Posterior cingulate gyrus (tissue), 11 donors: ENCODE measurements around the gene MAGI3.
A peak's percentile ranks its signal among the peaks of the same experiment; 100 is the strongest.

Experiments used
- DNase-seq, 10 donors: peaks; one replicate each; pipeline versions ENCODE4 v3.0.0 to v3.0.0-alpha.2; 2020 to 2021; ENCODE audit warnings: mixed read lengths in 3 of 10
- intact Hi-C: fragments of 100-400 bp; cut with DNase I; formaldehyde crosslinking; loops from one replicate; pipeline ENCODE4 v1.15.1; 2023

Gene MAGI3

DNA sequence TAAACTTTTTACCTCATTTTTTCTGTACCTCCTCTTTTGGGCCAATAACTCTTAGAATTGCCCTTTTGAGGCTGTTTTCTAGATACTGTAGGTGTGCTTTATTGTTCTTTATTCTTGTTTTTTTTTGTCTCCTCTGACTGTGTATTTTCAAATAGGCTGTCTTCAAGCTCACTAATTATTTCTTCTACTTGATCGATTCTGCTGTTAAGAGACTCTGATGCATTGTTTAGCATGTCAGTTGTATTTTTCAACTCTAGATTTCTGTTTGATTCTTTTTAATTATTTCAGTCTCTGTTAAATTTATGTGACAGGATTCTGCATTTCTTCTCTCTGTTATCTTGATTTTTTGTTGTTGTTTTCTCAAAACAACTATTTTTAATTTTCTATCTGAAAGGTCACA, 238.7 kb downstream of the MAGI3 start:
- intact Hi-C loops: no loop called here
- no peak for DNase-seq

- intact Hi-C loops: no loop called here
- DNase-seq: no peak
Measured at GRCh38 chr1:113630340-113631327, 240.3 kb downstream of the MAGI3 start.

GRCh38 chr1:113641396-113641795, 251.1 kb downstream of the MAGI3 start:
- intact Hi-C loops: no loop called here

GRCh38 chr1:113647164-113647563, 256.8 kb downstream of the MAGI3 start:
- intact Hi-C loops: no loop called here
- DNase-seq: no peak

More at GRCh38 chr1:113641396-113641795, 251.1 kb downstream of the MAGI3 start:
- no peak for DNase-seq

- intact Hi-C loops: no loop called here
Measured at GRCh38 chr1:113648478-113648877, 258.2 kb downstream of the MAGI3 start.

GRCh38 chr1:113652771-113653170, 262.5 kb downstream of the MAGI3 start:
- intact Hi-C loops: no loop called here
- no peak for DNase-seq

More at GRCh38 chr1:113648478-113648877, 258.2 kb downstream of the MAGI3 start:
- DNase-seq: no peak

DNA sequence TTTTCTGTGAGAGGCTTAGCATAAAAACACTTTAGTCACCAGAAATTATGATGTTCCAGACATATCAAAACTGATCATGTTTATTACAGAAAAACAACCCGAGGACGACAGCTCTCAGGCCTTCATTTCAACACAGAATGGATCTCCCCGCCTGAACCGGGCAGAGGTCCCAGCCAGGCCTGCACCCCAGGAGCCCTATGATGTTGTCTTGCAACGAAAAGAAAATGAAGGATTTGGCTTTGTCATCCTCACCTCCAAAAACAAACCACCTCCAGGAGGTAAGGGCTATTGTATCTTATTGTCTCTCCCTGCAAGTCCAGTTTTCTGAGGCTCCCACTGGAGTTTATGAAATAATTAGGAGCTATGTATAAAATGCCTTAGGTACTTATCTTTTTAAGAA, 263.4 kb downstream of the MAGI3 start:
- DNase-seq: peak in 1 of 10 donors; percentile 37
- intact Hi-C loops: no loop called here

DNA sequence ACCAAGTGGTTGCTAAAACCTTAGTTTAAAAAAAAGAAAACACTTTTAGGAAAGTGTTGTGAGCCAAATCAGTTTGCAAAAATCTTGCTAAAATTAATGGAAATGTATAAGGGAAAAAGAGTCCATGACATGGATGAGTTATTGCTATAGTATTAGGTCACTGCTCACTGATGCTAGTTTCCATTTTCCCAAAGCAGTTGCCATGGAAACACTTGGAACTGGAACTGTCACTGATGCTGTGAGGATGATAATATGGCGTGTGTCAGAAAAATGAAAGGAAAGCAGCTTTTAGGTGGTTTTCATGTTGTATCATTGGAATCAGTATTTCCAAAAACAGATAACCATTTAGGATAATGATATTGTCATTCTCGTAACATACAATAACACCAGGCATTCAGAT, 264.6 kb downstream of the MAGI3 start:
- DNase-seq: no peak
- intact Hi-C loops: no loop called here

- intact Hi-C loops: no loop called here
- no peak for DNase-seq
Measured at GRCh38 chr1:113657126-113657525, 266.8 kb downstream of the MAGI3 start.

- peak in 1 of 10 donors; percentile 22 for DNase-seq
- intact Hi-C loops: no loop called here
Measured at GRCh38 chr1:113657556-113658063, 267.3 kb downstream of the MAGI3 start.

DNA sequence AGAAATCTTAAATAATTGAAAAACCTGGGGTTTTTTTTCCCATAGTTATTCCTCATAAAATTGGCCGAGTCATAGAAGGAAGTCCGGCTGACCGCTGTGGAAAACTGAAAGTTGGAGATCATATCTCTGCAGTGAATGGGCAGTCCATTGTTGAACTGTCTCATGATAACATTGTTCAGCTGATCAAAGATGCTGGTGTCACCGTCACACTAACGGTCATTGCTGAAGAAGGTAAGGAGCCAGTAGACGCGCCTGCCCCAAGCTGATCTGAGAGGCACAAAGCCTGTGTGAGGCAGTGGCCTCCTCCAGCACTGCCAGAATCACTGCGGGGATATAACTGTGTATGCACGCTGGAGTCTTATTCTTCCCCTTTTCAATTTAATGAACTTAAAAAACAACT, 268.7 kb downstream of the MAGI3 start:
- intact Hi-C loops: no loop called here

GRCh38 chr1:113659556-113659955, 269.2 kb downstream of the MAGI3 start:
- intact Hi-C loops: no loop called here
- peak in 1 of 10 donors; percentile 21 for DNase-seq

More for the DNA sequence above, 268.7 kb downstream of the MAGI3 start:
- DNase-seq: peak in 1 of 10 donors; percentile 25

GRCh38 chr1:113660088-113660487, 269.8 kb downstream of the MAGI3 start:
- intact Hi-C loops: no loop called here
- peak in 2 of 10 donors; percentile 31 to 48 for DNase-seq

- no peak for DNase-seq
- intact Hi-C loops: no loop called here
Measured at GRCh38 chr1:113662101-113662500, 271.8 kb downstream of the MAGI3 start.

- intact Hi-C loops: no loop called here
- no peak for DNase-seq
Measured at GRCh38 chr1:113663165-113663951, 273.0 kb downstream of the MAGI3 start.

- no peak for DNase-seq
- intact Hi-C loops: no loop called here
Measured at GRCh38 chr1:113665071-113665470, 274.8 kb downstream of the MAGI3 start.

- intact Hi-C loops: no loop called here
- no peak for DNase-seq
Measured at GRCh38 chr1:113666126-113666525, 275.8 kb downstream of the MAGI3 start.

DNA sequence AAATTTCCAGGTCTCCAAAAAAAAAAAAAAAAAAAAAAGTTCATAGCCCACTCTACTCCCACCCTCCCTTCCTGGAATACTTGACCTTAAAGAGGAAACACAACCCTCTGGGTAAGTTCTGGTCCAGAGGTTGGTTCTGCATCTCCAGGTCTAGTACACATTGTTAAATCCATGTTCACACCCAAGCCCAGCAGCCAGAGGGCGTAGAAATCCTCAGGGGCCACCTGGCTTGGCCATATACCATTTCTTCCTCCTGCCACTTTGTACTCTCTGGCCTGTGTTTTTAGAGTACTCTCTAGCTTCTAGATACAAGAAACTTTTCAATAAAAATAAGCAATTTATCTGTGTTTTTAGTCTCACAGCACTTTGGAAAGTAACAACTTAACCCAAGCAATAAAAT, 279.7 kb downstream of the MAGI3 start:
- intact Hi-C loops: loop anchor here (10.0 kb wide), 1 partner anchor 275 kb away; the partner anchor contains the start of gene MAGI3

GRCh38 chr1:113670650-113671049, 280.3 kb downstream of the MAGI3 start:
- no peak for DNase-seq
- intact Hi-C loops: loop anchor here (10.0 kb wide), 1 partner anchor 276 kb away; the partner anchor contains the start of gene MAGI3

More for the DNA sequence above, 279.7 kb downstream of the MAGI3 start:
- DNase-seq: no peak

DNA sequence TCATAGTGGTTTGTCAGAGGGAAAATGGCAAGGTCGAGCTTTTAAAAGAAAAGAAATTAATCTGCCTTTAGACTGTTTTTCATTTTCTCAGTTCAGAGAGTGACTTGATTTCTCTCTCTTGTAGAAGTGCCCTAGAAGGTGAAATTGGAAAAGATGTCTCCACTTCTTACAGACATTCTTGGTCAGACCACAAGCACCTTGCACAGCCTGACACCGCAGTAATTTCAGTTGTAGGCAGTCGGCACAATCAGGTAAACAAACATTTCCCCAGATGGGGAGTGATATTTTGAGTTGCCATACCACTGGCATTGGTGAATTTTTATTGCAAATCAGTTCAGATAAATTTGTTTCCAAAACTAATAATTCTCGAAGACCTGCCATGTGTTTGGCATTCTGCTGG, 282.2 kb downstream of the MAGI3 start:
- DNase-seq: no peak
- intact Hi-C loops: loop anchor here (10.0 kb wide), 1 partner anchor 278 kb away; the partner anchor contains the start of gene MAGI3

DNA sequence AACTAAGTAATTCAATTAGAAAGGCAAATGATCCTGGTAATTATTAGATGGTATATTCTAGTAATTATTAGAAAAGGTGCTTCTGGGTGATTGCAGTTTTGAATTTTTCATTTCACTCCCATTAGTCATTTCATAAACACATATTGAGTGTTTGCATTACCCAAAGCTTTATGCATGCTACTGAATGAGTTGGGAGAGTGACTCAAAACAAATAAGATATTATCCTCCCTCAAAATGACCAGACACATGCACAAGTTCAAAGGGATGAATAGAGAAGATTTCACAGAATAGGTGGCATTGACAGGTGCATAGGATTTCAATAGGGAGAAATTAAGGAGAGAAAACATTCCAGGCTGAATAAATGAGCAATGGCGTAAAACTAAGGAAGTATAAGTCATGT, 284.3 kb downstream of the MAGI3 start:
- DNase-seq: no peak
- intact Hi-C loops: loop anchor here (10.0 kb wide), 1 partner anchor 280 kb away; the partner anchor contains the start of gene MAGI3
